GM21515 (cell line): ENCODE measurements around the gene MARK3.

Experiments
- ATAC-seq: cut with Tn5 transposase; IDR thresholded peaks from one replicate; pipeline ENCODE4 v1.9.1; 2021; ENCODE audit not compliant: unreplicated experiment

MARK3 gene

GRCh38 chr14:103483600-103483999 lies 98.4 kb downstream of the MARK3 start:
- no peak for ATAC-seq

- no peak for ATAC-seq
Measured at GRCh38 chr14:103485504-103485903, 100.3 kb downstream of the MARK3 start.

GRCh38 chr14:103488071-103488470 lies 102.9 kb downstream of the MARK3 start:
- no peak for ATAC-seq

- no peak for ATAC-seq
Measured at GRCh38 chr14:103488960-103489359, 103.7 kb downstream of the MARK3 start.

GRCh38 chr14:103489621-103490020 lies 104.4 kb downstream of the MARK3 start:
- no peak for ATAC-seq

- ATAC-seq: no peak
Measured at GRCh38 chr14:103491691-103492090, 106.5 kb downstream of the MARK3 start.

- ATAC-seq: no peak
Measured at GRCh38 chr14:103492156-103492925, 107.1 kb downstream of the MARK3 start.

- ATAC-seq: no peak
Measured at GRCh38 chr14:103495854-103496253, 110.6 kb downstream of the MARK3 start.

- ATAC-seq: no peak
Measured at GRCh38 chr14:103496776-103497175, 111.6 kb downstream of the MARK3 start.

- ATAC-seq: no peak
Measured at GRCh38 chr14:103499709-103500108, 114.5 kb downstream of the MARK3 start.

GRCh38 chr14:103500148-103500990 lies 115.2 kb downstream of the MARK3 start:
- ATAC-seq: no peak

GRCh38 chr14:103501041-103501870 lies 116.0 kb downstream of the MARK3 start:
- no peak for ATAC-seq

GRCh38 chr14:103501921-103502669 lies 116.9 kb downstream of the MARK3 start:
- no peak for ATAC-seq

- no peak for ATAC-seq
Measured at GRCh38 chr14:103502877-103503276, 117.7 kb downstream of the MARK3 start.

- no peak for ATAC-seq
Measured at GRCh38 chr14:103503296-103503695, 118.1 kb downstream of the MARK3 start.

- ATAC-seq: no peak
Measured at GRCh38 chr14:103504991-103505565, 119.9 kb downstream of the MARK3 start.

GRCh38 chr14:103507751-103508150 lies 122.5 kb downstream of the MARK3 start:
- no peak for ATAC-seq

- no peak for ATAC-seq
Measured at GRCh38 chr14:103508521-103509329, 123.5 kb downstream of the MARK3 start.
